NCI-H2029 (cell line): ENCODE measurements around the gene MCCD1.
"Not testable (repeated sequence)": the region's sequence is repeated elsewhere in the genome, so short reads cannot be mapped to it uniquely, and the experiment has no call there.

ENCODE experiments used
- DNase-seq: peaks from one replicate; lab custom pipeline; 2025; lab: John Stamatoyannopoulos, UW

Gene MCCD1

GRCh38 chr6:31543639-31544038 is 14.9 kb downstream of the MCCD1 start:
- DNase-seq = no peak

GRCh38 chr6:31544676-31545075 is 15.9 kb downstream of the MCCD1 start:
- DNase-seq = no peak

GRCh38 chr6:31545291-31545690 is 16.5 kb downstream of the MCCD1 start:
- DNase-seq = no peak

GRCh38 chr6:31546339-31546957 is 17.7 kb downstream of the MCCD1 start, which contains the start of gene ATP6V1G2:
Gene ATP6V1G2 (minus strand): TSS chr6:31546608. CDS start chr6:31546559, 49 bp downstream.
- peak; percentile 94 for DNase-seq

GRCh38 chr6:31546958-31547726 is 18.4 kb downstream of the MCCD1 start, which contains the start of gene NFKBIL1:
Gene NFKBIL1 (plus strand): TSS chr6:31547608. CDS start chr6:31547695, 87 bp downstream.
- peak; percentile 90 for DNase-seq

GRCh38 chr6:31547727-31548543 is 19.2 kb downstream of the MCCD1 start:
- no peak for DNase-seq

GRCh38 chr6:31548544-31548873 is 19.7 kb downstream of the MCCD1 start:
- no peak for DNase-seq

- not testable (repeated sequence) for DNase-seq
These were observed 22.6 kb downstream of the MCCD1 start for GRCh38 chr6:31551371-31551770.

GRCh38 chr6:31556307-31556706 is 27.5 kb downstream of the MCCD1 start:
- DNase-seq = no peak

GRCh38 chr6:31557443-31558317 is 28.9 kb downstream of the MCCD1 start:
- DNase-seq = no peak

- DNase-seq = no peak
These were observed 29.5 kb downstream of the MCCD1 start for GRCh38 chr6:31558318-31558625.

GRCh38 chr6:31558631-31559500 is 30.1 kb downstream of the MCCD1 start:
- DNase-seq = no peak

GRCh38 chr6:31559606-31559957 is 30.8 kb downstream of the MCCD1 start:
- no peak for DNase-seq

- no peak for DNase-seq
These were observed 31.4 kb downstream of the MCCD1 start for GRCh38 chr6:31559958-31560696.

- no peak for DNase-seq
These were observed 31.9 kb downstream of the MCCD1 start for GRCh38 chr6:31560697-31561058.

GRCh38 chr6:31567531-31568370 is 39.0 kb downstream of the MCCD1 start:
- DNase-seq = no peak

GRCh38 chr6:31568537-31568961 is 39.8 kb downstream of the MCCD1 start:
- DNase-seq = no peak

GRCh38 chr6:31569861-31570536 is 41.2 kb downstream of the MCCD1 start:
- no peak for DNase-seq
